HG02943 (cell line): Measurements from ENCODE around the gene AIPL1.
"Not testable (repeated sequence)": the region's sequence is repeated elsewhere in the genome, so short reads cannot be mapped to it uniquely, and the experiment has no call there.

ENCODE experiments used
- ATAC-seq: cut with Tn5 transposase; IDR thresholded peaks from one replicate; pipeline ENCODE4 v1.9.1; 2021; ENCODE audit warnings: mild to moderate bottlenecking, low read depth, moderate library complexity; ENCODE audit not compliant: unreplicated experiment

Gene AIPL1, protein sequence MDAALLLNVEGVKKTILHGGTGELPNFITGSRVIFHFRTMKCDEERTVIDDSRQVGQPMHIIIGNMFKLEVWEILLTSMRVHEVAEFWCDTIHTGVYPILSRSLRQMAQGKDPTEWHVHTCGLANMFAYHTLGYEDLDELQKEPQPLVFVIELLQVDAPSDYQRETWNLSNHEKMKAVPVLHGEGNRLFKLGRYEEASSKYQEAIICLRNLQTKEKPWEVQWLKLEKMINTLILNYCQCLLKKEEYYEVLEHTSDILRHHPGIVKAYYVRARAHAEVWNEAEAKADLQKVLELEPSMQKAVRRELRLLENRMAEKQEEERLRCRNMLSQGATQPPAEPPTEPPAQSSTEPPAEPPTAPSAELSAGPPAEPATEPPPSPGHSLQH

DNA sequence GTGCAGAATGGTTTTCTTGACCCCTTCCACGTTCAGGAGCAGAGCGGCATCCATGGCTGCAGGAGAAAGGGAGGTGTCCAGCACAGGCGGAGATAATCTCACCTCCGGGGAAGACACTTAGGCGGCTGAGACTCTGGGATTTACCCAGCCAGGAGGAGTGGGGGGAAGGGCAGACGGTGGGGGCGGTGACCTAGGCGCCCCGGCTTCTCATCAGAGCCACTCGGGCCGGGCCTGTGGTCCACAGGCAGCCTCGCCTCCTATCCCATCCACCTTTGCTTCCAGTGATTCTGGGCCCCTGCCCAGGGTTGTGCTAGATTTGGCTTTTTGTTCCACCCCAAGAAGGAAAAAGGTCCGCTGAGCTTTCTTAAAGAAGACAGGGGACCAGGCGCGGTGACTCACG is at the start of gene AIPL1:
TSS of gene AIPL1 (minus strand) at position 71 of the 400 bp plus-strand sequence. CDS start at position 54, 17 bp downstream.
- ATAC-seq = no peak

DNA sequence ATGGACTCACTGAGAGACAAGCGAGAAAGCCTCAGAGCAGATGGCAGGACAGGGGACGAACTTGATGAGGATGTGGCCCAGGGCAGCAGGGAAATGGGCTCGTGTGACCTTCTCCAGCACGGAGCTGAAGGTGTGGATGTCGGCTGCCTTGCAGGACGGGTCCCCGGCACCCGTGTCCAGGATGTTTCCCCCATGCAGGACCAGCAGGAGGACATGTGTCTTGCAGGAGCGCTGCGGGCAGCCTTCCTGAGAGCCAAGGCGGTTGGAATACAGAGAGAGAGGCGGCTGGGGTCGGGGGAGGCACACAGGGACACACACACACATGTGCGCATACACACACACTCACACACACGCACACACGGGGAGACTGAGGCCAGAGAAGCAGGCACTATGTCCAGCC is 48.6 kb upstream of the AIPL1 start:
- ATAC-seq = no peak

DNA sequence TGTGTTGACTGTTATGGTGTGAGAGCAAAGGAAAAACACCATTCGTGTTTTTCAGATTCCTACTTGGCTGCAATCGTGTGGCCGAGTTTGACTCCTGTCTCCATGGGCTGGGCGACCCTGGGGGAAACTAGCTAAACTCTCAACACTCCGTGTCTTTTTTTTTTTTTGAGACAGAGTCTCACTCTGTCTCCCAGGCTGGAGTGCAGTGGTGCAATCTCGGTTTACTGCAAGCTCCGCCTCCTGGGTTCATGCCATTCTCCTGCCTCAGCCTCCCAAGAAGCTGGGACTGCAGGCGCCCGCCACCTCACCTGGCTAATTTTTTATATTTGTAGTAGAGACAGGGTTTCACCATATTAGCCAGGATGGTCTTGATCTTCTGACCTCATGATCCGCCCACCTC is 47.9 kb upstream of the AIPL1 start:
- not testable (repeated sequence) for ATAC-seq

DNA sequence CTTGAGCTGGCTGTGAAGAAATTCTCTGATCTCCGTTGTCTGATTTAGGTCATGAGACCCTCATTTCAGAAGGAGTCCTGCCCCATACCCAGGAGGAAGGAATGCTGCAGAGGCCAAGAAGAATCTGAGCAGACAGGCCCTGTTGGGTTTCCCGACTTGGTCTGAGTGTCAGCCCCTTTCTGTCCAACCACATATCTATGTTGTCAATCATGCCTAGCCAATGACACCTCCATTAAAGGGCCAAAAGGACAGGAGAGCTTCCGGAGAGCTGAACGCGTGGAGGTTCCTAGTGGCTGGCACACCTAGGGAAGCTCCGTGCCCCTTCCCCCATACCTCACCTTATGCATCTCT is 47.2 kb upstream of the AIPL1 start:
- ATAC-seq = no peak

DNA sequence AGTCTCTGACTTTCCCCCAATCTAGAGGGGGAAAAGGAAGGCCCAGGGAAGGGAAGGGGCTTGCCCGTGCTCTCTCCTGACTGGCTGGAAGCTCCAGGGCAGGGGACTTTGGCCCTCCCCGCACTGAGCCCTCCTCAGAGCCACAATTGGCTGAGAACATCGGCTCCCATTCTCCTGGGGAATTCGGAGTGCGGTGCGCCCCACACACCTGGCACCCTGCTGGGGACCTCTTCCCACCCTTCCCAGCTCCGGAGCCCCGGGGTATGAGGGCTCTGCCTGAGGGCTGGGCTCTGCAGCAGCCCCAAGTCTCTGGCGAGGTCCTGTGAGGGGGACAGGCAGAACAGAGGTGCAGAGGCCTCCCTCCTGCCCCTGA is 45.4 kb upstream of the AIPL1 start:
- ATAC-seq = no peak

DNA sequence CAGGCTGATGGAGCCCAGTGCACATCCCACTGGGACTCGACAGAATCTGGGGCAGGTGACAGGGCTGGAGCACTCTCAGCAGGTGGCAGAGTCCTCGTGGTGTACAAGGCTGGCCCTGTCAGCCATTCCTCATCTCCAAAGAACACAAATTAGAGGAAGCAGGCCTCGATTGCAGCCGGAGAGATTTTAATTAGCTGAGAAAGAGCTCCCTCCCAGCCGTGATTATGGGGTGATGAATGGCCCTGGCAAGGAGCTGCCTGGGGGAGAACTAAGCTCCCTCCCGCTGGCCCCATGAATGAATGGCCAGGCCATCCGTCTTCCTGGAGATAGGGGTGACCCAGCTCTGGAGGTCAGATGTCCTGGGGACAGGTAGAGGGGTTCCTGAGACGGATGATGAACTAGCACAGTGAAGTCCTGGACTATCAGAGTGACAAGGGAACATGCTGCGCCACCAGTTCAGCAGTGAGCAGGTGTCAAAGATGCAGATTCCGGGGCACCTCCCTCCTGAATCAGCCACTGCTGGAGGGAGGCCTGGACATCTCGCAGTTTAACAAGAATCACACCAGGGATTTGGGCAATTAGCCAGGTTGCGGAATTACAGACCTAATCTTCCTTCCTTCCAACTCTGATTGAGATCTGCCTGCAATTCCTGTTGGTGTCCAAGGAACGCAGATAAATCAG is 44.8 kb upstream of the AIPL1 start:
- ATAC-seq = no peak

DNA sequence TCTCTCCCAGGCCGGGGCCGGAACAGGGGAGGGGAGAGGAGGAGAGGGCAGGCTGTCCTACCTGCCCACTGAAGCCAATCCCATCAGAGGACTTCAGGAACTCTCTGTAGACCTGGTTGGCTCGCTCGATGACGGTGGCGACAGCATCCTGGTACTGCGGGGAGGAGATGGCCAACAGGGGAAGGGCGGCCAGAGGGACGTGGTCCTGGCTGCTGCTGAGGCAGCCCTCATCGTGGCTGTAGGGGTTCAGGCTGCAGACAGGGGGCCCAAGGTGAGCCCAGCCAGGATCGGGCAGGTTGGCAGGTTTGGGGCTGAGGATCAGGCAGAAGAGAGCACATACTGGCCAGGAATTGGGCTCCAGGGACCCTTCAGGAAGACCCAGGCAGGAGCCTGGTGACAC is 43.6 kb upstream of the AIPL1 start:
- no peak for ATAC-seq

DNA sequence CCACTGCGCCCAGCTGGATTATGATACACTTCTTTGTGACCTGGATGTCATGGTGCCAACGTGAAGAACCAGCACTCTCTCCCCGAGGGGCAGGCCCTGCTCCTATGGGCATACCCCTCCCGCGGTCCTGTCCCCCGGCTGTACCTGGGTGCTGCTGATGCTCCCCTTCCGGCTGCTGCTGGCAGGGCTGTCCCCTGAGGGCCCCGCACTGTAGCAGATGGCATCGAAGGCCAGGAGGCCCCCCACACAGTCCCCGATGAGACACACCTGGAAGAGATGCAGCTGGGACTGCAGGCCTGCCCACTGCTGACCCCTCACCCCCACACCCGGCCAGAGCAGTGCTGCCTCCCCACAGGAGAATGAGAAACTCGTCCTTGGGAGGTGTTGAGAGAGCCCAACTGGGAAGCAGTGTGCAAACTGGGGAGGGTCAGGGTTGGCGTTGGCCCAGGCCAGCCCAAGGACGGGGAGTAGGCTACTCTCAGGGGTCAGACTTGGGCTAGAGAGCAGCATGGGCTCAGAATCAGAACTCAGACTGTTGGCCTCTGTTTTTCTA is 43.0 kb upstream of the AIPL1 start:
- no peak for ATAC-seq

DNA sequence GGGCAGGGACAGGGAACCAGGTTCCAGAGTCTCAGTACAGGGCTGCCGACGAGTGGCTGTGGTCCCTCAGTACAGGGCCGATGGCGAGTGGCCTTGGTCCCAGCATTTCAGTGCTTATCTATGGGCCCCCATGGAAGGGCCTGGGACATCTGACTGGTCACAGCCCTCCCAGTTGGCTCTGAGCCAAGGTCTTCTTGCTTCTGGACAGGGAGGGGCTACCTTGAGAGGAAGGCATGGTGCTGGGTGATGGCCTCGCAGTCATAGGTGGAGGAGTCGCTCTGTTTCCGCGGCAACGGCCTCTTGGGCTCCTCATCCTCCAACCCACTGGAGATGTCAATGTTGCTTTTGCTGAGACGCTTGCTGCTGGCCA is 41.9 kb upstream of the AIPL1 start:
- no peak for ATAC-seq

DNA sequence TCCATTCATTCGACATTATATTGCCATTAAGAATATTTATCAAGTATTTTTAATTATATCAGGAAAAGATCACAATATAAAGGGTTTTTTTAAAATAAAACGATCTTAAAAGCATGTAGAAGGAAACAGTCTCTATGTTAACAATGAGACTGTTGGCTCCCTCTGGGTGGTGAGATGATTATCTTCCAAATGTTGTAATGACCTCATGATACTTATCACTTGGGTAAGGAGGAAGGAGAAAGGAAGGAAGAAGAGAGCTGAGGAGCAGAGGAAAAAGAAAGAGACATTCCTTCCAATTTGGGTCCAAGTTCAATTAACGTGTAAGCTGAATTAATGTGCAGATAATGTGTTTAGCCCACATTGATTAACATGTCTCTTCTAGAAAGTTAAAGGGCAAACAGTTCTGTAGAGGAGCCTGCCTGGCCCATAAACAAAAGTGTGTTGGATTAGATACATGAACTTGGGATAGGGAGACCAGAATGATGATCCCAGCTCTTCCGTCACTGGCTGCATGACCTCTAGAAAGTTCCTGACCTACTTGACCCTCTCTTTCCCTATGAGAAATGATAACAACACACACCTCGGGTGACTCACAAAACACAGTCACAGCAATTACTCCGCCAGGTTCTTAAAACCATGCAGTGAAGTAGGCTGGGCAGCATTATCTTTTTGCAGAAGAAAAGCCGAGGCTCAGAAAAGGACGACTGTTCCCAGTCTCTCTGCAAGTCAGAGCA is 41.3 kb upstream of the AIPL1 start:
- ATAC-seq = no peak

DNA sequence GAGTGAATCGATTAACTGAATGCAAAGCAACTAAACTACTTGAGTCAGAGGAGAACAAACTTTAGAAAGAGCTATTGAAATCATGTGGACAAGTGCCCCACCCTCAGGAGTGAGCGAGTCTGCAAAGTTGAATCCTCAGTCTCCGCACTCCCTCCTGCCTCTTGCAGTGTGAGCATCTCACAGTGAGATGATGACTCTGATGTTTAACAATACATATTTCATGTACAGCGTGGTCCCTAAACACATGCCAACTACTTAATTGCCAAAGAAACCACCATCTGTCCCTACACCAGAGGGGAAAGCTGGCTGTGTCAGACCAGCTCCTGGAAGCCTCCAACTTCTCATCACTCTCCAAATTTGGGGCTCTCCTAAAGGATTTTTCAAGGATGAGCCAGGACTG is 40.5 kb upstream of the AIPL1 start:
- no peak for ATAC-seq

DNA sequence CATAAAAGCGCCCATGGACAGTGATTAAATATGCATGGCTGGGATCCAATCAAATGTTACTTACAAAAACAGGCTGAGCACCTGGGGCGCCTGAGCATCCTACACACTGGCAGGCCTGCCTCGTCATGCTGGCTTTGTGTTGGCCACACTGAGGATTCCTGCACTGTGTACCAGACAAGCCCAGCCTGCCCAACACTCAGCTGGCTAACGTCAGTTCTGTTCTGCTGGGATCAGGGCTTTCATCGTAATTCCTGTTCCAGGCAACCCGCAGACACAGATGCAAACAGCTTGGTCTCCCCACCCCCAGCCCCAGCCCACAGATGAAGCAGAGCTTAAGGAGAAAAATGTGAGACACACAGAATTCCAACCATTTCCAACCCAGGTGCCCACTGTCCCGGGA is 40.0 kb upstream of the AIPL1 start:
- no peak for ATAC-seq

DNA sequence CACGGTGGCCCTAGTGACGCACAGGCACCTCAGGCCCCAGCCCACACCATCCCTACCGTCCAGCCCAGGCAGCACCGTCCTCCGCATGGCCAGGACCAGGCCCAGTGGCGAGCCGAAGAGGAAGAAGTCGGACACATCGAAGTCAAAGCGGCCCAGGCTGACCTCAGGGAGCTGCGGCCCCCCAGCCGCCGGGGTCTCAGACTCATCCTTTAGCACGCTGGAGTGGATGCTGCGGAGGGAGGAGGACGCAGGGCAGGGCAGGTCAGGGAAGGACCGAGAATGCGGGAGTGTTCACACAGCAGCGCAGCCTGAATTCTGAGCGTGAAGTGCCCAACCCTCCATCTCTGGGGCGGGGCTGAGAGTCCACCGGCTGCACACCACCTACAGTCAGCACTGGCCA is 39.5 kb upstream of the AIPL1 start:
- no peak for ATAC-seq

DNA sequence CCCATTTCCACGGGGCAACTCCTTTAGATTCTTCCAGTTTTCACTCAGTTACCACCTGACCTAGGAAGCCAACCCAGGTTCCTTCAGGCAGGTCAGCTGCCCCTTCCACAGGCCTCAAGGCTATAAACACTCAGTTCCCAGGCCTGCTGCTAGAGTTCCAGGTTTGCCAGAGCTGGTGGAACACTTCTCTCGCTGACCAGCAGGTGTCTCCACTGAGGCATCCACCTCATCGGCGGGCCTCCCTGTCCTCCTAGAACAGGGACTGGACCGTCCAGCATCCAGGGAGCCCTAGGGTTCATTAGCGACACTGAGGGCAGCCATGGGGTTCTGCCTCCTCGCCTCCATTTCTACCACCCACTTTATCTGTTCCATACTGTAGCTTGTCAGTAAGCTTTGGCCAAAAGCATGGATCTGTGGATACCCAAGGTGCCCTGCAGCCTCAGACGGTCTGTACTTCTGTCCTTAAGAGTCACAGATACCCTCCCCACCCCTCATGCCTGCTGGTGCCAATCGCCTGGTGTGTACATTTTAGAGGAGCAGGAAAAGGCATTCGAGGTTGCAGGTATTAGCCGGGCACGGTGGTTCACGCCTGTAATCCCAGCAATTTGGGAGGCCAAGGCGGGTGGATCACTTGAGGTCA is 38.3 kb upstream of the AIPL1 start:
- ATAC-seq = no peak

DNA sequence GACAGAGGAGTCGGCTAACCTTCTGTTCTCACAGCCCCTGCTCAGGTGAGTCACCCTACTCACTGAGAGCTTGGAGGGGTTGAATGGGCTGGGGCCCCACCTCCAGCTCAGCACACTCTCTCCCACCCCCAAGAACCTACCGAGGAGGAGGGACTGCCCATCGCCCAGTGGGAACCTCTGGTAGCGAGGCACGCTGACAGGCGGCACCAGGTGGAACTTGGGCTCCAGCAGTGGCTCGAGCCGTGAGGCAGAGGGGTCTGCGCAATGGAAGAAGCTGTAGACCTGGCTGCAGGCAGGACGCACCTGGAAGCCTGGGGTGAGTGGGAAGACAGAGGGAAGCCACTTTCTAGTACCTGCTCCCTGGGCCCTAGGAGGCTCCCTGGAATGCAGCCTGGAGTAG is 37.6 kb upstream of the AIPL1 start:
- no peak for ATAC-seq

DNA sequence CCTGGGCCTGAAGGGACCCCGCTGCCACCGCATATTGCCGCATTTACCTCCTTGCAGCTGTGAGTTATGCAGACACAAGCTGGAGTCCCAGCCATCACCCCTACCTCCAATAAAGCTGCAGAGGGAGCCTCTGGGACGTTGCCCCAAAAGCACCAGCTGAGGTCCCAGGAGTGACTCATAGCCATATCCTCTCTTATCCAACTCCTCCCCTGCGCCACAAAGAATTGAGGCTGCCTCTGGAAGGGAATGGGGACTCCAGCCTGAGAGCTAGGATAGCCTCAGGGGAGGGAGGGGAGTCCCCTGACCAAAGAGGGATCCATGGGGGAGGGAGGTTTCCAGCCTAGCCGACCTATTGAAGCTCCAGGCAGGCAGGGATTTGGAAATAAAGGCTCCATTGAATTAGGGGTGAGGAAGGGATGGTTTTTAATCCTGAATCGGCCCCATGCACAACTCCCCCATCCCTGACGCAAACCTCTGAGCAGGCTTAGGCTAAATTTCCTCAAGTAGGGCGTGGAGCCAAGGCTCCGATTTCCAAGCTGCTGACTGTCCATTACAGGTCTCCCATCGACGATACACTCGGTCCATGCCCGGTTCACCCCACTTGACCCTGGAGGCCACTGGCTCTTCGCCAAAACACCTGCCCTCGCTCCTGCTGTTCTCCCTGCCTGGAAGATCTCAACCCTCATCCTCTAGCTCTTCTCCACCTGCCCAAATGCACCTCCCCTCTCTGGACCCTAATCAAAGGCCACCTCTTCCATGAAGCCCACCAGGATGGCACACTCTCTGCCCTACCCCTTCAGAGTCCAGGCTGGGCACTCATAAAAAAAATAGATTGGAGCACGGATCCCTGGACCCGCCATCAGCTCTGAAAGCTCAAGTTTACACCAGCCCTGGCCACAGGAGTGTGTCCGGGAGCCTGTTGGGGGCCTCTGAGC is 36.9 kb upstream of the AIPL1 start:
- ATAC-seq = no peak

DNA sequence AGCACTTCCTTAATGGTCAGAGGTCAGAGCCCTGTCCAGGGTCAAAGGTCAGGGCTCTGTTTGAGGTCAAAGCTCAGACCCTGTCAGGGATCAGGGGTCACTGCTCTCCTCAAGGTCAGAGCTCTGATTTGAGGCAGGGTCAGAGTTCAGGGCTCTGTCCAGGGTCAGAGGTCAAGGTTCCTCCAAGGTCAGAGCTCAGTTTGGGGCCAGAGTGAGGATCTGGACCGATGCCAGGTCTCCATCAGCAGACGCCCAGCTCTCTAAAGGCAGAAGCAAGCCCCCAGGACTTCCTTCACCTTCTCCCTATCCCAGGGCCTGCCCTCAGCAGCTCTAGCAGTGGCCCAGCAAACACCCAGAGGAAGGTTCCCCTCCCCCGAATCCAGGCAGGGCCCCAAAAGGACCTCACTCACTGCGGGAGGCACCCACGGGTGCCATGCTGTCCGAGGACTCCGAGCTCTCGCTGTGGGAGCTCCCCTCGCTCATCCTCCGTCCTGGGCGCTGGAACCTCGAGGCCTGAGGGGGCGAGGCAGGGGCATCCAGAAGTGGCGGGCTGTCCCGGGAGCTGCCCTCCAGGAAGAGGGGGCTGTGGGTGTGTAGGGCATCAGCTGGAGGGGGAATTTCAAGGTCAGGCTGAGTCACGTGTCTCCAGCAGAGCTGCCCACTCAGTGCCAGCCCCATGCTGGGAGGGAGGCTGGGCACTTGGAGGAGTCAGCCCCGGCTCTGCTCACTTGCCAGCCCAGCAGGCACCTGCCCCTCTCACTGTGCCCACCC is 36.0 kb upstream of the AIPL1 start:
- no peak for ATAC-seq

DNA sequence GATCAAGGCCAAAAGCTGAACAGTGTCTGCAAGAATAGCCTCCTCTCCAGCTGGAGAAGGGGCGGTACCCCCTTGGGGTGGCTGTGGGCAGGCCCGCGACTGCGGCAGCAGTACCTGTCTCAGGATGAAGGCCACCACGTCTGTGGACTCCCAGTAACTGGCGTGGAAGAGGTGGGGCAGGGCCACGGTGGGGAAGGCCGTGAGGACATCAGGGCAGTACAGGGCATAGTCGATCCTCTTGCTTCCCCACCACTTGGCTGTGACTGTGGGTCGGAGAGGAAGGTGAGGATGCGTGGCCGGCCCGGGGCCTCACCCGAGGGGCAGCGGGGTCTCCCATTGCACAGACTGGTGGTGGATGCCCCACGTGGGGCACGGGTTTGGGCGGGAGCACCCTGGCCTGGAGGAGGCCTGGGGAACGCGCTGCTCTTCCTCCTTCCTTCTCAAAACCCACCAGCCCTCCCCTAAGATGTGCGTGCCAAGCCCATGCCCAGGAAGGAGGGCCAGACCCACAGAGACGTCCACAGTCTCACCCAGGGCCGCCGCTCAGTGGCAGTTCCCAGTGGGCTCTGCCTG is 35.3 kb upstream of the AIPL1 start:
- ATAC-seq = no peak
